GM19351 (cell line): ENCODE data around the gene ALG14.
"Not testable (repeated sequence)": the region's sequence is repeated elsewhere in the genome, so short reads cannot be mapped to it uniquely, and the experiment has no call there.

ENCODE experiments used
- ATAC-seq: cut with Tn5 transposase; IDR thresholded peaks from one replicate; pipeline ENCODE4 v1.9.1; 2021; ENCODE audit warnings: mild to moderate bottlenecking, moderate library complexity; ENCODE audit not compliant: unreplicated experiment

Gene ALG14

GRCh38 chr1:94961582-94961981, 111.2 kb downstream of the ALG14 start:
- no peak for ATAC-seq

- no peak for ATAC-seq
These were observed 114.7 kb downstream of the ALG14 start for GRCh38 chr1:94958081-94958480.

GRCh38 chr1:94955767-94956632, 116.8 kb downstream of the ALG14 start:
- ATAC-seq = no peak

- no peak for ATAC-seq
These were observed 118.2 kb downstream of the ALG14 start for GRCh38 chr1:94954263-94955220.

- ATAC-seq = no peak
These were observed 119.0 kb downstream of the ALG14 start for GRCh38 chr1:94953746-94954145.

GRCh38 chr1:94953107-94953506, 119.6 kb downstream of the ALG14 start:
- ATAC-seq = no peak

- ATAC-seq = no peak
These were observed 120.2 kb downstream of the ALG14 start for GRCh38 chr1:94952539-94952938.

GRCh38 chr1:94951509-94952208, 121.1 kb downstream of the ALG14 start:
- no peak for ATAC-seq

- ATAC-seq = no peak
These were observed 121.7 kb downstream of the ALG14 start for GRCh38 chr1:94951046-94951445.

- ATAC-seq = no peak
These were observed 122.8 kb downstream of the ALG14 start for GRCh38 chr1:94949681-94950661.

GRCh38 chr1:94947437-94947836, 125.3 kb downstream of the ALG14 start:
- no peak for ATAC-seq

GRCh38 chr1:94946886-94947285, 125.9 kb downstream of the ALG14 start:
- no peak for ATAC-seq

- no peak for ATAC-seq
These were observed 130.3 kb downstream of the ALG14 start for GRCh38 chr1:94942171-94943128.

GRCh38 chr1:94941480-94941879, 131.3 kb downstream of the ALG14 start:
- not testable (repeated sequence) for ATAC-seq

- no peak for ATAC-seq
These were observed 132.0 kb downstream of the ALG14 start for GRCh38 chr1:94940738-94941137.

GRCh38 chr1:94937820-94938219, 134.9 kb downstream of the ALG14 start:
- ATAC-seq = no peak

GRCh38 chr1:94936861-94937620, 135.7 kb downstream of the ALG14 start:
- no peak for ATAC-seq

GRCh38 chr1:94935476-94935875, 137.3 kb downstream of the ALG14 start:
- ATAC-seq = no peak
